RWPE1 (cell line): ENCODE data around the gene ACAN.

ENCODE experiments used
- CTCF ChIA-PET: fragments of 350-600 bp; sonication (Branson Sonifier 250); formaldehyde crosslinking; extraction: SDS; loops from one replicate; lab custom pipeline; 2021; lab: Yijun Ruan, JAX
- POLR2A ChIA-PET: fragments of 400-600 bp; formaldehyde crosslinking; extraction: SDS; loops from one replicate; lab custom pipeline; 2020; ENCODE audit warnings: antibody characterized with exemption; ENCODE audit not compliant: low non-redundant PET; lab: Yijun Ruan, JAX
- DNase-seq: peaks from one replicate; pipeline ENCODE4 v3.0.0; 2012; ENCODE audit warnings: low spot score
- H3K27ac ChIP-seq: fragments of 450-650 bp; 2 replicates; pipeline ENCODE4 v1.5.1; 2017
- TF ChIP-seq, protein P1 (sequence below): fragments of 450-650 bp; conservative IDR thresholded peaks from 2 replicates; pipeline ENCODE4 v1.5.1; 2017; ENCODE audit warnings: low read depth, mild to moderate bottlenecking

ACAN gene

DNA sequence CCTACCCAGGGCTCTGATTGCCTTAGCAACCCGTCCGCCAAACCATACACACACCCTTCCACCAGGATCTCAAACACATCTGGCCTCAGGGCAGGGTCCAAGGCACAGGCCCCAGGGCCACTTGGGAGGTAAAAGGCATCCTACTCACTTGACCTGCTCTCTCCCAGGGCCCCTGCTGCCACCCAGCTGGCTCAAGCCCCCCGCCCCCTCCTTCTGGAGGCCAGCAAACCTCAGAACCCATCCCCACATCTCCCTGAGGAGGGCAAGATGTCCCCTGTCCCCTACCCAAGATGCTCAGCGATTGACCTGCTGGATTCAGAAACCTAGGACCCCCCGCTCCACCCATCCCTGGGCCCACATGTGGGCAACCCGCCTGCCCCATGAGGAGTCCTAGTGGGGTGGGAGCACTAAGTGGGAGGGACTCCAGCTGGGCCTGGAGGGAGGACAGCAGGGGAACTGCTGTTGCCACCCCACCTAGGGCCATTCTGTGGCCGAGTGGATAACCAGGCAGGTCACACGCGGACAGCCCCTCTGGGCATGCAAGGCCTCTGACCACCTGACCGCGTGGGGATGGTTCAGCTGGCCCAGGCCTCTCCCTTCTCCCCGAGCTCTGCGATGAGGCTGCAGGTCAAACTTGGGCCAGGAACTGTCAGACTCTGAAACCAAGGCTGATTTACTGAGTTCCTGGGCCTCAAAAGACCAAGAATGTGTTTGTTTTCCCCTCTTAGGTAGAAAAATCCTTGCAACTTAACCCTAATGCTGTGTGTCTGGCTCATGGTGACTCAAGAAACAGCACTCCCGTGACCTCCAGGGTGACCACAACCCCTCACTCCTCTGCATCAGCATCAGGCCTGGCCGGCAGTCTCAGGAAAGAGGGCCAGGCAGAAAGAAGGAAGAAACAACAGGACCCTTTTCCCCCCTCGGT is 105.7 kb downstream of the ACAN start:
- H3K27ac ChIP-seq: peak overlapping the region; percentile 32
- ChIA-PET CTCF (no interaction called here), POLR2A (interaction anchor here (0.5 to 0.6 kb wide), 2 partner anchors 109 to 274 kb away, joined by 3 to 4 read pairs; no protein-coding TSS in a partner anchor)
- DNase-seq: no peak
- TF ChIP-seq, protein P1, sequence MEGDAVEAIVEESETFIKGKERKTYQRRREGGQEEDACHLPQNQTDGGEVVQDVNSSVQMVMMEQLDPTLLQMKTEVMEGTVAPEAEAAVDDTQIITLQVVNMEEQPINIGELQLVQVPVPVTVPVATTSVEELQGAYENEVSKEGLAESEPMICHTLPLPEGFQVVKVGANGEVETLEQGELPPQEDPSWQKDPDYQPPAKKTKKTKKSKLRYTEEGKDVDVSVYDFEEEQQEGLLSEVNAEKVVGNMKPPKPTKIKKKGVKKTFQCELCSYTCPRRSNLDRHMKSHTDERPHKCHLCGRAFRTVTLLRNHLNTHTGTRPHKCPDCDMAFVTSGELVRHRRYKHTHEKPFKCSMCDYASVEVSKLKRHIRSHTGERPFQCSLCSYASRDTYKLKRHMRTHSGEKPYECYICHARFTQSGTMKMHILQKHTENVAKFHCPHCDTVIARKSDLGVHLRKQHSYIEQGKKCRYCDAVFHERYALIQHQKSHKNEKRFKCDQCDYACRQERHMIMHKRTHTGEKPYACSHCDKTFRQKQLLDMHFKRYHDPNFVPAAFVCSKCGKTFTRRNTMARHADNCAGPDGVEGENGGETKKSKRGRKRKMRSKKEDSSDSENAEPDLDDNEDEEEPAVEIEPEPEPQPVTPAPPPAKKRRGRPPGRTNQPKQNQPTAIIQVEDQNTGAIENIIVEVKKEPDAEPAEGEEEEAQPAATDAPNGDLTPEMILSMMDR: no peak

DNA sequence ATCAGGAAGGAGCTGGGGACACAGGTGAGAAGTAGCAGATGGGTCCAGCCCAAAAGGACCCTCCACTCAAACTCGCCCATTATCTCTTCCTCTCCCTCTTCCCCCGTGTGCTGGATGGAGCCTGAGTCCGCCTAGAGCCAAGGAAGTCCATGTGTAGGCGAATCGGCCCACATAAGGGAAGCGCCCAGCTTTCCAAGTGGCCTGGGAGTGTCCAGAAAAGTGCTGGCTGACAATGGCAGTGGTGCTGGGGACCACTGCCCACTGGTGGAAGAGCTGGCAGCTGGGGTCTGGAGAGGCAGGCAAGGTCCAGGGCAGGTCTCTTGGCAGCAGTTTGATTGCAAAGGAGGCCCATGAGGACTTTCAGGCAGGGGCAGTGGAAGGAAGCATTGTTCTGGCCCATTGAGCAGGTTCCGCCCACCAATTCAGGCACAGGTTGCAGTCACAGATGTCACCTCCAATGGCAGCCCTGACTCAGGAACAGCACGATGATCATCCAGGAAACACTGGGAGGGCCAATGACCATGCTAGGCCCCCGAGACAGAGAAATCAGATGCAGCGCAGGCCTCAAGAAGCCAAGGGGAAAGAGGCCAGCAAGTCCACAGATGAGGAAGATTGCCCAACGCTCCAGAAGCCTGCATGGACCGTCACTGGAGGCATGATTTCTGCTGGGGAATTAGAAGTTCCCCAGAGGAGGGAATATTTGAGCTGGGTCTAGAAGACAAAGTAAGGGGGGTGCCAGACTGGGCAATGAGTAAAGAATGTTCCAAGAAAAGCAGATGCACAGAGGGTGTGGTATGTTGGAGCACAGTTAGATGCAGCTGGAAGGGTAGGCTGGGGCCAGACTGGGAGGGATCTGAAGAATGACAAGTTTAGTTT is 107.0 kb downstream of the ACAN start:
- DNase-seq: no peak
- ChIA-PET CTCF (interaction anchor here (0.7 kb wide), 1 partner anchor 183 kb away, joined by 4 read pairs; no protein-coding TSS in a partner anchor), POLR2A (no interaction called here)
- TF ChIP-seq, protein P1: no peak
- H3K27ac ChIP-seq: peak overlapping the region; percentile 32

DNA sequence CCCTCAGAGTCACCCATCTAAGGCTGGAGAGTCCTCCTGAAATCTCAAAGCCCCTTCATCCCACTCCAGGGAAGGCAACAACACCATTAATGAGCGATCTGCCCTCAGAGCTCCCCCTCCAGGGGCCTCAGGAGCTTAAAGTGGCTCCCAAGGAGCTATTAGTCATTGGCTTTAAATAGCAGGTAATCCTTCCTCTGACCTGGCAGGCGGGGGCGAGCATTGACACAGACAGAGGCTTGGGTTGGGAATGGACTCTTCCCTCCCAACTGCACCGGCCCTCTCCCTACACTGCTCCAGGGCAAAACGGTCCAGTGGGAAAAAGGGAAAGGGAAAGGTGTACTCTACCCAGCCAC is 108.5 kb downstream of the ACAN start:
- TF ChIP-seq, protein P1: 0 out of 2 replicates have a peak, but pooled peaks have one; percentile 19
- POLR2A ChIA-PET: no interaction called here
- peak; percentile 91 for DNase-seq
- CTCF ChIA-PET: interaction anchor here (0.5 to 1.1 kb wide), 7 partner anchors 9 to 266 kb away, joined by 3 to 6 read pairs (median 3); no protein-coding TSS in a partner anchor
- H3K27ac ChIP-seq: peak overlapping the region; percentile 99

DNA sequence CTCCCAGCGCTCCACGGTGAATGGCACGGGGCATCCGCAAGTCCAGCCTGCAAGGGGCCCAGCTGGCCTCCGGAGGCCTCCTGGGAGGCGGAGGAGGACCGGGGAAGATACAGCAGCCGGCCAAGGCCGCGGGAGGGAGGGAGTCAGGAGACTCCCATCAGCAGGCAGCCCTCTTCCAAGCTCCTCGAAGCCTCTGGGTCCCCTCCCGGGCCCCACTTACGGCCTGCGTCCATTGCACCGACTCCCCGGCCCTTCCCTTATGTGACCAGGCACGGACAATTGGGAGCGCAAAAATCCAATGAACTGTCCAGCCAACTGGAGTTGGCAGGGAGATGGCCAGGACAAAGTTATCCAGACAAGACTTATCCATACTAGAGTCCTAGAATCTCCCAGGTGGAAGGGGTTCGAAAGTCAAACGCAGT is 109.3 kb downstream of the ACAN start:
- POLR2A ChIA-PET: no interaction called here
- peak overlapping the region; percentile 99 for H3K27ac ChIP-seq

DNA sequence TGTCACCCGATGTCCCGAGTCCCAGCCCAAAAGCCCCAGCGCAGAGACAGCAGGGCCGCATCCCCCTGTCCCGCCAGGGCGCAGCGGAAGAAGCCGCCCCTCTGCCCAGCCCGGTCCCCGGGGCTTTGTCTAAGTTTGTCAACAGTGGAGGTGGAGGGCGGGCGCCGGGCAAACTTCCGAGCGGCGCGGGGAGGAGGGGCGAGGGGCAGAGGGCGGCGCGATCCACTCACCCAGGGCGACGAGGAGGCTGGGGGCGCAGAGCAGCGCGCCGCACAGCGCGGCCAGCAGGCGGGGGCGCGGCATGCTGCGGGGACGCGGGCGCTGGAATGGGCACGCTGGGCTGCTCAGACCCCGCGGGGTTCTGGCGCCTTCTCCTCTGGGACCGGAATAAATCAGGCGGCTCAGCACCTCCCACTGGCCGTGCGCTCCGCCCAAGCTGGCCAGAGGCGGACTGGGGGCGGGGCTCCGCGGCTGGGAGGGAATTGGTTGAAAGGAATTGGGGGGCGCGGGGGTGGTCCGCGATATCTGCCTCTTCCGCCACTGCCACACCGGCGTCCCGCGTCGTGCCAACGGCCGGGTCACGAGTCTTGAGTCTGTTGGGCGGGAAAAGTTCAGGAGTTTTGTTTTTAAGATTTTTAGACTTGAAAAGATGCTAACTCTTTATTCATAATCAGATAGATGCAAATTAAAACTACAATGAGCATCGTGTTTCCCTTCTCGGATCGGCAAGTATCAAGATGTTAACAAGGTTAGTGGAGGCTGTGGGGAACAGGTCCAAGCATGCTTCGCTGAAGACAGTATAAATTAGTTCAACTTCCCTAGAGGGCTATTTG is 110.0 kb downstream of the ACAN start, which contains the start of gene MFGE8:
TSS of gene MFGE8 (minus strand) at position 363 of the 833 bp plus-strand sequence. CDS start at position 303, 60 bp downstream.
- TF ChIP-seq, protein P1: no peak
- ChIA-PET CTCF (interaction anchor here (0.6 kb wide), 1 partner anchor 1372 kb away, joined by 3 read pairs; no protein-coding TSS in a partner anchor), POLR2A (no interaction called here)
- H3K27ac ChIP-seq: peak within 1 kb of the TSS; percentile 99
- peak; percentile 82 for DNase-seq

More for the DNA sequence above, 109.3 kb downstream of the ACAN start:
- TF ChIP-seq, protein P1: no peak
- CTCF ChIA-PET: interaction anchor here (0.6 to 1.1 kb wide), 4 partner anchors 9 to 265 kb away, joined by 3 to 6 read pairs (median 4); no protein-coding TSS in a partner anchor
- no peak for DNase-seq
